ENCODE data around the gene PRKN.

Gene PRKN

DNA sequence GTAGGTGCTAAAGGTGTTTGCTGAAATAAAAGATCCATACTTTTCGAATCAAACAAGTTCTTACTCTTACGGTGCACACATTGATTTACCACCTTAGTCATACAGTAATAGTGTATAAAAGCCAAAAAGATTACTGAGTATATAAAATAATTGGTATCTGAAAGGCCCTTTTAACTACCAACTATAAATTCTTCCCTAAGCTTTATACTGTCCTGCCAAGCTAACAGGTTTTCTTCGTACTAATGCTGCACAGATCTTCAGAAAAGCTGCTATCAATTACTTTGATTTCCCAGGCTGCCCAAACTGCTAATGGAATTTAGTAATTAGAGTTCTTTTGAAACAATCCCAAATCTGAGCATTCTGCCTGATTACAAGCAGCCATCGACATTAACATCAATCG, 97.5 kb downstream of the PRKN start:
- H3K36me3 ChIP-seq (ENCODE audit: control insufficient read depth in 1 of 2, insufficient read depth in 2 of 2, low read length in 2 of 2): no peaks in the 10 kb centered on the region

GRCh38 chr6:162627825-162628224, 99.7 kb downstream of the PRKN start:
- Histone ChIP-seq H3K4me1 (ENCODE audit: control insufficient read depth in 1 of 2, insufficient read depth in 2 of 2, low read length in 2 of 2) (peaks cover 0 to 19% of the 10 kb centered on the region in 2 donors), H3K9ac (ENCODE audit: low read depth in 1 of 2, low read length in 2 of 2) (no peak overlapping the region), H3K27me3 (ENCODE audit: control insufficient read depth in 1 of 2, insufficient read depth in 2 of 2, low read length in 2 of 2) (no peaks in the 10 kb centered on the region), H3K4me3 (ENCODE audit: low read depth in 1 of 2, low read length in 2 of 2) (no peak overlapping the region), H3K27ac (ENCODE audit: low read depth, low read length) (no peak overlapping the region), H3K36me3 (ENCODE audit: control insufficient read depth in 1 of 2, insufficient read depth in 2 of 2, low read length in 2 of 2) (no peaks in the 10 kb centered on the region), H3K9me3 (ENCODE audit: control insufficient read depth in 1 of 2, low read length in 2 of 2) (peaks cover 0 to 3% of the 10 kb centered on the region in 2 donors)

More for the DNA sequence above, 97.5 kb downstream of the PRKN start:
- H3K27ac ChIP-seq (ENCODE audit: low read depth, low read length): no peak overlapping the region
- peaks cover 0 to 3% of the 10 kb centered on the region in 2 donors for H3K9me3 ChIP-seq (ENCODE audit: control insufficient read depth in 1 of 2, low read length in 2 of 2)
- no peak overlapping the region for H3K4me3 ChIP-seq (ENCODE audit: low read depth in 1 of 2, low read length in 2 of 2)
- no peaks in the 10 kb centered on the region for H3K27me3 ChIP-seq (ENCODE audit: control insufficient read depth in 1 of 2, insufficient read depth in 2 of 2, low read length in 2 of 2)
- peaks cover 0 to 19% of the 10 kb centered on the region in 2 donors for H3K4me1 ChIP-seq (ENCODE audit: control insufficient read depth in 1 of 2, insufficient read depth in 2 of 2, low read length in 2 of 2)
- H3K9ac ChIP-seq (ENCODE audit: low read depth in 1 of 2, low read length in 2 of 2): no peak overlapping the region

- Histone ChIP-seq H3K4me1 (ENCODE audit: control insufficient read depth in 1 of 2, insufficient read depth in 2 of 2, low read length in 2 of 2) (peaks cover 0 to 19% of the 10 kb centered on the region in 2 donors), H3K9ac (ENCODE audit: low read depth in 1 of 2, low read length in 2 of 2) (no peak overlapping the region), H3K9me3 (ENCODE audit: control insufficient read depth in 1 of 2, low read length in 2 of 2) (peaks cover 0 to 3% of the 10 kb centered on the region in 2 donors), H3K4me3 (ENCODE audit: low read depth in 1 of 2, low read length in 2 of 2) (no peak overlapping the region), H3K27ac (ENCODE audit: low read depth, low read length) (no peak overlapping the region), H3K36me3 (ENCODE audit: control insufficient read depth in 1 of 2, insufficient read depth in 2 of 2, low read length in 2 of 2) (no peaks in the 10 kb centered on the region), H3K27me3 (ENCODE audit: control insufficient read depth in 1 of 2, insufficient read depth in 2 of 2, low read length in 2 of 2) (no peaks in the 10 kb centered on the region)
Measured at GRCh38 chr6:162627362-162627761, 100.2 kb downstream of the PRKN start.

GRCh38 chr6:162626869-162627268, 100.7 kb downstream of the PRKN start:
- H3K36me3 ChIP-seq (ENCODE audit: control insufficient read depth in 1 of 2, insufficient read depth in 2 of 2, low read length in 2 of 2): no peaks in the 10 kb centered on the region
- no peak overlapping the region for H3K27ac ChIP-seq (ENCODE audit: low read depth, low read length)
- H3K4me3 ChIP-seq (ENCODE audit: low read depth in 1 of 2, low read length in 2 of 2): no peak overlapping the region
- peaks cover 0 to 3% of the 10 kb centered on the region in 2 donors for H3K9me3 ChIP-seq (ENCODE audit: control insufficient read depth in 1 of 2, low read length in 2 of 2)
- H3K27me3 ChIP-seq (ENCODE audit: control insufficient read depth in 1 of 2, insufficient read depth in 2 of 2, low read length in 2 of 2): no peaks in the 10 kb centered on the region
- H3K9ac ChIP-seq (ENCODE audit: low read depth in 1 of 2, low read length in 2 of 2): no peak overlapping the region
- H3K4me1 ChIP-seq (ENCODE audit: control insufficient read depth in 1 of 2, insufficient read depth in 2 of 2, low read length in 2 of 2): peaks cover 0 to 19% of the 10 kb centered on the region in 2 donors

DNA sequence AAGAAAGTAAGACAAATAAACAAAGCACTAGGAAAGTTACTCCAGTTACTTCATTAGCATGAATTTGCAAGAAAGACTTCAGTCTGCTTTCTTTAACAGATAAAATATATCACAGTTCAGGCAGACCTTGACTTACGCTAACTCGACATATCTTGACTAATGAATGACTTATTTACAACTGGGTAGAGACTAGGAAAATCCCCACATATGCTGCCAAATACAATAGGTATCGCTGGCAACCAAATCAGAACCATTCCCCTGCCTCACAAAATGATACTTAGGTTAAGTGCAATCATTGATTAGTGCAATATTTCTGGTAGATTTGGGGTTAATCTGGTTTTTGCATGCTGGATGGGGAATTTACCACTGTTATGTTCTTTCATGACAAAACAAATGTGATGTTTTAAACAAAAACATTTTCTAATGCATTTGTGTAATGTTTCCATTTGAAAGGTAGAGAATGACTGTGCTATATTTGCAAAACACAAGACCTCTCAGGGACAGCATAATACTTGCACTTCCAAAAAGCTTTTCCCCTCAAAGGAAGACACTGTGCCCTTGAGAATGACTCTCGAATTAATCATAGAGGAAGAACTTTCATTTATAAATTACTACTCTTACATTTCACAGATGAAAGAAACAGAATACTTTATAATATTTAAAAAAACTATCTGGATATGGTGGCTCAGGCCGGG, 101.6 kb downstream of the PRKN start:
- Histone ChIP-seq H3K9ac (ENCODE audit: low read depth in 1 of 2, low read length in 2 of 2) (no peak overlapping the region), H3K36me3 (ENCODE audit: control insufficient read depth in 1 of 2, insufficient read depth in 2 of 2, low read length in 2 of 2) (no peaks in the 10 kb centered on the region), H3K4me3 (ENCODE audit: low read depth in 1 of 2, low read length in 2 of 2) (no peak overlapping the region), H3K9me3 (ENCODE audit: control insufficient read depth in 1 of 2, low read length in 2 of 2) (no peaks in the 10 kb centered on the region), H3K27me3 (ENCODE audit: control insufficient read depth in 1 of 2, insufficient read depth in 2 of 2, low read length in 2 of 2) (no peaks in the 10 kb centered on the region), H3K4me1 (ENCODE audit: control insufficient read depth in 1 of 2, insufficient read depth in 2 of 2, low read length in 2 of 2) (peaks cover 0 to 23% of the 10 kb centered on the region in 2 donors), H3K27ac (ENCODE audit: low read depth, low read length) (no peak overlapping the region)

DNA sequence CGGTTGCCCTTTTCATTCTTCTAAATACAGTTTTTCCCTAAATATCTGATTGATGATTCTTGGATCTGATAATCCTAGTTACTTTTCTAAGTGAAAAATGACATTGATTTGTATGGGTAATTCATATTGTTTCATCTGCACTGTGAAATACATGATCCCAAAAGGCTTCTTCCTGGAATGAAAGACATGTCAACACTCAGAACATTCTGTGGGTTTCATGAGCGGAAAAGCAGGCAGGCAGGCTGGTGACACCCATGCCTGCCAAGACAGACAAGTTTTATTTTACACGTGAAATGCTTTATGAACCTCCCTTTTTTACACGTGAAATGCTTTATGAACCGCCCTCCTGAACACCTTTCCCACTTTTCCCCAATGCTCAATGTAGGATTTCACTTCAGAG, 105.0 kb downstream of the PRKN start:
- H3K27me3 ChIP-seq (ENCODE audit: control insufficient read depth in 1 of 2, insufficient read depth in 2 of 2, low read length in 2 of 2): no peaks in the 10 kb centered on the region
- H3K9me3 ChIP-seq (ENCODE audit: control insufficient read depth in 1 of 2, low read length in 2 of 2): no peaks in the 10 kb centered on the region
- no peak overlapping the region for H3K27ac ChIP-seq (ENCODE audit: low read depth, low read length)
- H3K4me3 ChIP-seq (ENCODE audit: low read depth in 1 of 2, low read length in 2 of 2): no peak overlapping the region
- no peaks in the 10 kb centered on the region for H3K36me3 ChIP-seq (ENCODE audit: control insufficient read depth in 1 of 2, insufficient read depth in 2 of 2, low read length in 2 of 2)
- no peak overlapping the region for H3K9ac ChIP-seq (ENCODE audit: low read depth in 1 of 2, low read length in 2 of 2)
- peaks cover 0 to 23% of the 10 kb centered on the region in 2 donors for H3K4me1 ChIP-seq (ENCODE audit: control insufficient read depth in 1 of 2, insufficient read depth in 2 of 2, low read length in 2 of 2)

DNA sequence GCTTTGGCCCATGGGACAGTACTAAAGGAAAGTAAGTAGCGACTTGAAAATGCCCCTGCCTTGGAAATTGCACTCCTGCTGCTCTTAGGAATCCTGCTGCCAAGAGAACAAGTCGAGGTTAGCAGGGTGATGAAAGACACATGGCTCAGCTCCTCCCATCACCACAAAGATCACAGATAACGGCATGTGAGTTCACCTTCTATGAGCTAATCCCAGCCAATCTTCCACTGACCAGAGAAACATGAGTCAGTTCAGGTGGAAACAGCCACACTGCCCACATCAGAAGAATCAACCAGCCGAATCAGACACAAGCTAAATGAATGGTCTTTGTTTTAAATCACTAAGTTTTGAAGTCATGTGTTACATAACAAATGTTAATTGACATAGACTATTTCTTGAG, 106.3 kb downstream of the PRKN start:
- no peak overlapping the region for H3K9ac ChIP-seq (ENCODE audit: low read depth in 1 of 2, low read length in 2 of 2)
- H3K27me3 ChIP-seq (ENCODE audit: control insufficient read depth in 1 of 2, insufficient read depth in 2 of 2, low read length in 2 of 2): no peaks in the 10 kb centered on the region
- H3K4me1 ChIP-seq (ENCODE audit: control insufficient read depth in 1 of 2, insufficient read depth in 2 of 2, low read length in 2 of 2): peaks cover 0 to 21% of the 10 kb centered on the region in 2 donors
- no peak overlapping the region for H3K4me3 ChIP-seq (ENCODE audit: low read depth in 1 of 2, low read length in 2 of 2)
- H3K9me3 ChIP-seq (ENCODE audit: control insufficient read depth in 1 of 2, low read length in 2 of 2): no peaks in the 10 kb centered on the region
- no peaks in the 10 kb centered on the region for H3K36me3 ChIP-seq (ENCODE audit: control insufficient read depth in 1 of 2, insufficient read depth in 2 of 2, low read length in 2 of 2)
- no peak overlapping the region for H3K27ac ChIP-seq (ENCODE audit: low read depth, low read length)

DNA sequence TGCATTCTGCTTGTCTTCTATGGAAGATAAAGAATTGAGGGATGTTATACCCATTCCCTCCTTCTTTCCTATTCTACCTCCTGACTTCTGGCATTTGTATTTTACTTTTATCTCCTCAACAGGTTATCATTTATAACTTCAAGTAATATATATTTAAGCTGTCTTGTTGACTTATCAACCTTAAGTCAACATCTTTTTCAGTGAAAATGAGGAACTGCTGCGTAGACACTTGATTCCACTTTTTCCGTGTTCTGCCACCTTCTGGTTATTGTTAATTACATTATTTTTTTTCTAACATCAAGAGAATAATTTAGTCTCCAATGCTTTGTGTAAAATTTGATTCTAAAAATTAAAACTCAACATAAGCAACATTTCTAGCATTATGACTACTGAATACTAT, 107.5 kb downstream of the PRKN start:
- Histone ChIP-seq H3K4me1 (ENCODE audit: control insufficient read depth in 1 of 2, insufficient read depth in 2 of 2, low read length in 2 of 2) (peaks cover 0 to 10% of the 10 kb centered on the region in 2 donors), H3K36me3 (ENCODE audit: control insufficient read depth in 1 of 2, insufficient read depth in 2 of 2, low read length in 2 of 2) (no peaks in the 10 kb centered on the region), H3K27me3 (ENCODE audit: control insufficient read depth in 1 of 2, insufficient read depth in 2 of 2, low read length in 2 of 2) (no peaks in the 10 kb centered on the region), H3K4me3 (ENCODE audit: low read depth in 1 of 2, low read length in 2 of 2) (no peak overlapping the region), H3K9ac (ENCODE audit: low read depth in 1 of 2, low read length in 2 of 2) (no peak overlapping the region), H3K9me3 (ENCODE audit: control insufficient read depth in 1 of 2, low read length in 2 of 2) (peaks cover 0 to 2% of the 10 kb centered on the region in 2 donors), H3K27ac (ENCODE audit: low read depth, low read length) (no peak overlapping the region)

GRCh38 chr6:162618448-162619002, 109.0 kb downstream of the PRKN start:
- Histone ChIP-seq H3K27me3 (ENCODE audit: control insufficient read depth in 1 of 2, insufficient read depth in 2 of 2, low read length in 2 of 2) (no peaks in the 10 kb centered on the region), H3K9ac (ENCODE audit: low read depth in 1 of 2, low read length in 2 of 2) (no peak overlapping the region), H3K4me3 (ENCODE audit: low read depth in 1 of 2, low read length in 2 of 2) (no peak overlapping the region), H3K9me3 (ENCODE audit: control insufficient read depth in 1 of 2, low read length in 2 of 2) (peaks cover 0 to 2% of the 10 kb centered on the region in 2 donors), H3K4me1 (ENCODE audit: control insufficient read depth in 1 of 2, insufficient read depth in 2 of 2, low read length in 2 of 2) (peaks cover 0 to 10% of the 10 kb centered on the region in 2 donors), H3K27ac (ENCODE audit: low read depth, low read length) (no peak overlapping the region), H3K36me3 (ENCODE audit: control insufficient read depth in 1 of 2, insufficient read depth in 2 of 2, low read length in 2 of 2) (no peaks in the 10 kb centered on the region)

- H3K36me3 ChIP-seq (ENCODE audit: control insufficient read depth in 1 of 2, insufficient read depth in 2 of 2, low read length in 2 of 2): no peaks in the 10 kb centered on the region
- peaks cover 0 to 2% of the 10 kb centered on the region in 2 donors for H3K9me3 ChIP-seq (ENCODE audit: control insufficient read depth in 1 of 2, low read length in 2 of 2)
- no peak overlapping the region for H3K9ac ChIP-seq (ENCODE audit: low read depth in 1 of 2, low read length in 2 of 2)
- H3K4me3 ChIP-seq (ENCODE audit: low read depth in 1 of 2, low read length in 2 of 2): no peak overlapping the region
- no peaks in the 10 kb centered on the region for H3K27me3 ChIP-seq (ENCODE audit: control insufficient read depth in 1 of 2, insufficient read depth in 2 of 2, low read length in 2 of 2)
- H3K4me1 ChIP-seq (ENCODE audit: control insufficient read depth in 1 of 2, insufficient read depth in 2 of 2, low read length in 2 of 2): peaks cover 0 to 6% of the 10 kb centered on the region in 2 donors
- H3K27ac ChIP-seq (ENCODE audit: low read depth, low read length): no peak overlapping the region
Measured at GRCh38 chr6:162615016-162615705, 112.4 kb downstream of the PRKN start.
